ENCODE measurements around the gene WWTR1. TPM values are rescaled to one million over a fixed set of nuclear protein-coding genes. Genes with fewer than 3 reads are reported as not detected.

Gene WWTR1
- total RNA-seq, 2 experiments from 2014 or later: 0.22 to 0.30 TPM

DNA sequence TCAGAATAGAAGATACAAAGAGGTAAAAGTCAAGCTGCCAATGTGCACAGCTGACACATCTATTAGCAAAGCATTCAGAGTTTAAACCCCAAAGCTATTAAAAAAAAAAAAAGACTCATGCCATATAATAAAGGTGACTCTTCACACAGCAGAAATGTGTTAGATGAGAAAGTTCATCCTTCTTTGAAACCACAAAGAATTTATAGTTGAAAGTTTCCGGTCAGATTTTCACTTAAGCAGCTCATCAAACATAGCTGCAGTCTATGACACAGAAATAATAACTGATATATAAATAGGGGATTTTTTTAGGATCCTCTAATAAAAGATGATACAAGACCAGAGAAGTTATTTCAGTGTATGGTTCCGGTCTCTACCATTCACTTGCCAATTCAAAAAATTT is 76.6 kb downstream of the WWTR1 start:
- no peaks in the 10 kb centered on the region for H3K4me1 Mint-ChIP-seq (ENCODE audit: low read depth)
- ChIA-PET CTCF (no interaction called here), POLR2A (no interaction called here)
- H3K27me3 ChIP-seq (ENCODE audit: control insufficient read depth in 1 of 2, insufficient read depth in 2 of 2, low read length in 2 of 2): peaks cover 0 to 5% of the 10 kb centered on the region in 2 experiments
- no peak overlapping the region for H3K27ac ChIP-seq (ENCODE audit: low read depth in 1 of 2, low read length in 2 of 2)
- H3K4me3 Mint-ChIP-seq: no peak overlapping the region
- H3K27me3 Mint-ChIP-seq: no peaks in the 10 kb centered on the region
- H3K9me3 ChIP-seq (ENCODE audit: control insufficient read depth in 1 of 2, insufficient read depth in 1 of 2, low read length in 2 of 2): no peaks in the 10 kb centered on the region
- TF ChIP-seq, protein P1, sequence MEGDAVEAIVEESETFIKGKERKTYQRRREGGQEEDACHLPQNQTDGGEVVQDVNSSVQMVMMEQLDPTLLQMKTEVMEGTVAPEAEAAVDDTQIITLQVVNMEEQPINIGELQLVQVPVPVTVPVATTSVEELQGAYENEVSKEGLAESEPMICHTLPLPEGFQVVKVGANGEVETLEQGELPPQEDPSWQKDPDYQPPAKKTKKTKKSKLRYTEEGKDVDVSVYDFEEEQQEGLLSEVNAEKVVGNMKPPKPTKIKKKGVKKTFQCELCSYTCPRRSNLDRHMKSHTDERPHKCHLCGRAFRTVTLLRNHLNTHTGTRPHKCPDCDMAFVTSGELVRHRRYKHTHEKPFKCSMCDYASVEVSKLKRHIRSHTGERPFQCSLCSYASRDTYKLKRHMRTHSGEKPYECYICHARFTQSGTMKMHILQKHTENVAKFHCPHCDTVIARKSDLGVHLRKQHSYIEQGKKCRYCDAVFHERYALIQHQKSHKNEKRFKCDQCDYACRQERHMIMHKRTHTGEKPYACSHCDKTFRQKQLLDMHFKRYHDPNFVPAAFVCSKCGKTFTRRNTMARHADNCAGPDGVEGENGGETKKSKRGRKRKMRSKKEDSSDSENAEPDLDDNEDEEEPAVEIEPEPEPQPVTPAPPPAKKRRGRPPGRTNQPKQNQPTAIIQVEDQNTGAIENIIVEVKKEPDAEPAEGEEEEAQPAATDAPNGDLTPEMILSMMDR (IDR thresholded peaks at IDR 0.05): no peak
- DNase-seq (no peak), ATAC-seq (ENCODE audit: poor library complexity) (no peak)
- intact Hi-C loops (cut with DNase I, micrococcal nuclease): no loop called here
- H3K9me3 Mint-ChIP-seq: no peaks in the 10 kb centered on the region
- no peak overlapping the region for H3K4me3 ChIP-seq (ENCODE audit: low read length)
- H3K36me3 ChIP-seq (ENCODE audit: insufficient read depth, low read length): no peaks in the 10 kb centered on the region
- H3K36me3 Mint-ChIP-seq (ENCODE audit: low read depth): no peaks in the 10 kb centered on the region
- peaks cover 2% of the 10 kb centered on the region for H3K4me1 ChIP-seq (ENCODE audit: insufficient read depth, low read length)
- H3K27ac Mint-ChIP-seq: no peak overlapping the region

DNA sequence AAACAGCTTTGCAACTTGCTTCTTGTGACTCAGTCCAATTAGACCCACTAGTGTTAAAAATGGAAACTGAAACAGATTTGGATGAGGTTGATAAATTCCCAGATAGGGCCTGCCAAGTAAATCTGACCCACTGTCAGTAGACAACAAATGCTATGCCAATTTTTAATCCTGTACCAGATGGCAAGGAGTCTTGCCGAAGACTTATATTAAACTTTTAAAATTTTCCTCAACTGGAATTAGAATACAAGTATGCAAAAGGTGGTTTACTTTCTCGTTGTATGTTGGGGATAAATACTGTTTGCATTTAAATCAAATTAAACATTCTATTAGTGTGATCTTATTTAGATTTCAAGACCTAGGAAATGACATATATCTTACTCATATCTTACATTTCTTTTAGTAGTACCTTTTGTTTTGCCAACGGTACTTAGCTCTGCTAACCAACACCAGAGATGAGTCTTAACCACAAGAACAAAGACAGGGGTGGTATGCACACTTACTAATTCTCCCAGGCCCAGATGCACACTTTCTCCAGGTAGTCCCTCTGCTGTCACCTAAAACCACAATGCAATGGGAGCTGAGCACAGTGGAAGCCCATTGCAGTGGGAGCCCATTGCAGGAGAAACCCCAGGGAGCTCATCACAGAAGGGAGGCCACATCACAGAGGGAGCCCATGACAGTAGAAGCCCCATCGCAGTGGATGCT is 77.8 kb downstream of the WWTR1 start:
- H3K9me3 ChIP-seq (ENCODE audit: control insufficient read depth in 1 of 2, insufficient read depth in 1 of 2, low read length in 2 of 2): no peaks in the 10 kb centered on the region
- peaks cover 0 to 5% of the 10 kb centered on the region in 2 experiments for H3K27me3 ChIP-seq (ENCODE audit: control insufficient read depth in 1 of 2, insufficient read depth in 2 of 2, low read length in 2 of 2)
- no peak overlapping the region for H3K4me3 Mint-ChIP-seq
- no peak overlapping the region for H3K27ac Mint-ChIP-seq
- H3K27ac ChIP-seq (ENCODE audit: low read depth in 1 of 2, low read length in 2 of 2): no peak overlapping the region
- H3K36me3 ChIP-seq (ENCODE audit: insufficient read depth, low read length): no peaks in the 10 kb centered on the region
- H3K36me3 Mint-ChIP-seq (ENCODE audit: low read depth): no peaks in the 10 kb centered on the region
- no peaks in the 10 kb centered on the region for H3K9me3 Mint-ChIP-seq
- H3K27me3 Mint-ChIP-seq: no peaks in the 10 kb centered on the region
- ATAC-seq (ENCODE audit: poor library complexity) (no peak), DNase-seq (no peak)
- peaks cover 2% of the 10 kb centered on the region for H3K4me1 ChIP-seq (ENCODE audit: insufficient read depth, low read length)
- intact Hi-C loops (cut with DNase I, micrococcal nuclease): no loop called here
- no peak overlapping the region for H3K4me3 ChIP-seq (ENCODE audit: low read length)
- POLR2A ChIA-PET: no interaction called here
- no peaks in the 10 kb centered on the region for H3K4me1 Mint-ChIP-seq (ENCODE audit: low read depth)
- CTCF ChIA-PET: no interaction called here
- TF ChIP-seq, protein P1 (IDR thresholded peaks at IDR 0.05): no peak

DNA sequence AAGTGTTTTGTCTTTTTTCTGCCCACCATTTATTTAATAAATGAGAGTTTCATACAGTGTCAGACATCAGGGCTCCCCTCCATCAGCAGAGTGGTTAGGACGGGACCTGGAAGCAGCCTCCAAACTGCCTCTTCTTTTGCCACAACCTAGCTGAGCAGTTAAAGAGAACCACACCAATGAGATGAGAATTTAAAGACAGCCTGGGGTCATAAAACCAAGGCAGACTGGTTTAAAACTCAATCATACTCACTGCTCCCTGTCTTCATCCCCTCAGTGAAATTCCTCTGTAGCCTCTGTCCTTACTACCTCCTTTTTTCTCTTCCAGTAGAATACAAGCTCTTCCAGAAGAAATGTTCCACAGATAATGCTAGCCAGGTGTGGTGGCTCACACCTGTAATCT is 78.7 kb downstream of the WWTR1 start:
- Histone ChIP-seq H3K27ac (ENCODE audit: low read depth in 1 of 2, low read length in 2 of 2) (no peak overlapping the region), H3K9me3 (ENCODE audit: control insufficient read depth in 1 of 2, insufficient read depth in 1 of 2, low read length in 2 of 2) (no peaks in the 10 kb centered on the region), H3K4me3 (ENCODE audit: low read length) (no peak overlapping the region), H3K4me1 (ENCODE audit: insufficient read depth, low read length) (peaks cover 2% of the 10 kb centered on the region), H3K36me3 (ENCODE audit: insufficient read depth, low read length) (no peaks in the 10 kb centered on the region), H3K27me3 (ENCODE audit: control insufficient read depth in 1 of 2, insufficient read depth in 2 of 2, low read length in 2 of 2) (peaks cover 0 to 5% of the 10 kb centered on the region in 2 experiments)
- Mint-ChIP-seq H3K4me3 (no peak overlapping the region), H3K36me3 (ENCODE audit: low read depth) (no peaks in the 10 kb centered on the region), H3K9me3 (no peaks in the 10 kb centered on the region), H3K4me1 (ENCODE audit: low read depth) (no peaks in the 10 kb centered on the region), H3K27me3 (no peaks in the 10 kb centered on the region), H3K27ac (no peak overlapping the region)
- TF ChIP-seq, protein P1 (IDR thresholded peaks at IDR 0.05): no peak
- ATAC-seq (ENCODE audit: poor library complexity): no peak
- ChIA-PET CTCF (no interaction called here), POLR2A (no interaction called here)
- intact Hi-C loops (cut with DNase I, micrococcal nuclease): no loop called here
- DNase-seq: no peak

All from CD4-positive, alpha-beta T cell (primary cell).